Measurements from ENCODE around the gene PALLD.
"Not testable (repeated sequence)": the region's sequence is repeated elsewhere in the genome, so short reads cannot be mapped to it uniquely, and the experiment has no call there.

The PALLD gene

GRCh38 chr4:168776382-168776781 lies 279.5 kb downstream of the PALLD start:
- DNase-seq: no peak

GRCh38 chr4:168777277-168777965 lies 280.6 kb downstream of the PALLD start:
- no peak for DNase-seq

GRCh38 chr4:168781341-168781740 lies 284.5 kb downstream of the PALLD start:
- DNase-seq: no peak

- no peak for DNase-seq
Observed at GRCh38 chr4:168781926-168782325, 285.1 kb downstream of the PALLD start.

GRCh38 chr4:168782439-168782838 lies 285.6 kb downstream of the PALLD start:
- DNase-seq: no peak

GRCh38 chr4:168784786-168785461 lies 288.1 kb downstream of the PALLD start:
- DNase-seq: no peak

- no peak for DNase-seq
Observed at GRCh38 chr4:168787334-168787733, 290.5 kb downstream of the PALLD start.

- no peak for DNase-seq
Observed at GRCh38 chr4:168787801-168788595, 291.1 kb downstream of the PALLD start.

GRCh38 chr4:168790898-168791297 lies 294.0 kb downstream of the PALLD start:
- DNase-seq: no peak

GRCh38 chr4:168791376-168791775 lies 294.5 kb downstream of the PALLD start:
- no peak for DNase-seq

GRCh38 chr4:168793542-168793941 lies 296.7 kb downstream of the PALLD start:
- no peak for DNase-seq

GRCh38 chr4:168794092-168794707 lies 297.3 kb downstream of the PALLD start:
- DNase-seq: no peak

GRCh38 chr4:168794881-168795280 lies 298.0 kb downstream of the PALLD start:
- DNase-seq: no peak

- no peak for DNase-seq
Observed at GRCh38 chr4:168795346-168795745, 298.5 kb downstream of the PALLD start.

GRCh38 chr4:168796362-168797106 lies 299.7 kb downstream of the PALLD start:
- no peak for DNase-seq

GRCh38 chr4:168797194-168797593 lies 300.3 kb downstream of the PALLD start:
- DNase-seq: no peak

- no peak for DNase-seq
Observed at GRCh38 chr4:168797738-168798375, 301.0 kb downstream of the PALLD start.

GRCh38 chr4:168800926-168801325 lies 304.1 kb downstream of the PALLD start:
- no peak for DNase-seq

- DNase-seq: no peak
Observed at GRCh38 chr4:168802222-168802621, 305.4 kb downstream of the PALLD start.

- not testable (repeated sequence) for DNase-seq
Observed at GRCh38 chr4:168803052-168803451, 306.2 kb downstream of the PALLD start.

- no peak for DNase-seq
Observed at GRCh38 chr4:168803732-168804131, 306.9 kb downstream of the PALLD start.

- no peak for DNase-seq
Observed at GRCh38 chr4:168804146-168804545, 307.3 kb downstream of the PALLD start.

Data from CD4-positive, alpha-beta T cell treated with Interleukin-6 for 4 hours (primary cell).